EL (cell line): Measurements from ENCODE around the gene TSPAN11.
"Not testable (repeated sequence)": the region's sequence is repeated elsewhere in the genome, so short reads cannot be mapped to it uniquely, and the experiment has no call there.

Experiments used
- DNase-seq: peaks from one replicate; pipeline ENCODE4 v3.0.0-alpha.2; 2016

The TSPAN11 gene

GRCh38 chr12:31005256-31005943 lies 78.9 kb downstream of the TSPAN11 start:
- no peak for DNase-seq

- DNase-seq: peak; percentile 87
Observed at GRCh38 chr12:31005944-31006361, 79.4 kb downstream of the TSPAN11 start.

- DNase-seq: no peak
Observed at GRCh38 chr12:31006416-31007152, 80.0 kb downstream of the TSPAN11 start.

GRCh38 chr12:31007153-31007495 lies 80.6 kb downstream of the TSPAN11 start:
- no peak for DNase-seq

GRCh38 chr12:31007636-31008175 lies 81.2 kb downstream of the TSPAN11 start:
- DNase-seq: no peak

- peak; percentile 20 for DNase-seq
Observed at GRCh38 chr12:31008241-31008761, 81.8 kb downstream of the TSPAN11 start.

- no peak for DNase-seq
Observed at GRCh38 chr12:31008961-31009840, 82.7 kb downstream of the TSPAN11 start.

- no peak for DNase-seq
Observed at GRCh38 chr12:31009976-31010375, 83.4 kb downstream of the TSPAN11 start.

- no peak for DNase-seq
Observed at GRCh38 chr12:31011336-31011735, 84.8 kb downstream of the TSPAN11 start.

- no peak for DNase-seq
Observed at GRCh38 chr12:31011746-31012566, 85.4 kb downstream of the TSPAN11 start.

- not testable (repeated sequence) for DNase-seq
Observed at GRCh38 chr12:31012567-31012891, 86.0 kb downstream of the TSPAN11 start.

- DNase-seq: no peak
Observed at GRCh38 chr12:31015215-31015614, 88.7 kb downstream of the TSPAN11 start.

GRCh38 chr12:31016057-31016456 lies 89.5 kb downstream of the TSPAN11 start:
- no peak for DNase-seq

- no peak for DNase-seq
Observed at GRCh38 chr12:31017535-31017934, 91.0 kb downstream of the TSPAN11 start.

- no peak for DNase-seq
Observed at GRCh38 chr12:31018106-31018789, 91.7 kb downstream of the TSPAN11 start.

GRCh38 chr12:31018790-31019505 lies 92.4 kb downstream of the TSPAN11 start:
- DNase-seq: no peak

GRCh38 chr12:31019561-31019960 lies 93.0 kb downstream of the TSPAN11 start:
- DNase-seq: no peak

- DNase-seq: no peak
Observed at GRCh38 chr12:31019976-31020375, 93.4 kb downstream of the TSPAN11 start.

GRCh38 chr12:31020385-31021166 lies 94.0 kb downstream of the TSPAN11 start:
- no peak for DNase-seq

- no peak for DNase-seq
Observed at GRCh38 chr12:31021181-31021580, 94.6 kb downstream of the TSPAN11 start.
